GM21528 (cell line): ENCODE results near the gene NPEPL1.

Experiments used
- ATAC-seq: cut with Tn5 transposase; IDR thresholded peaks from one replicate; pipeline ENCODE4 v1.9.1; 2021; ENCODE audit warnings: mild to moderate bottlenecking, moderate library complexity; ENCODE audit not compliant: unreplicated experiment, low FRiP score

Gene NPEPL1

GRCh38 chr20:58677808-58678207, 14.8 kb upstream of the NPEPL1 start:
- ATAC-seq, result no peak

GRCh38 chr20:58678806-58679205, 13.8 kb upstream of the NPEPL1 start:
- ATAC-seq, result no peak

GRCh38 chr20:58682656-58683531, 9.7 kb upstream of the NPEPL1 start:
- no peak for ATAC-seq

- no peak for ATAC-seq
Measured at GRCh38 chr20:58684291-58684690, 8.3 kb upstream of the NPEPL1 start.

- no peak for ATAC-seq
Measured at GRCh38 chr20:58685988-58686387, 6.6 kb upstream of the NPEPL1 start.

- ATAC-seq, result no peak
Measured at GRCh38 chr20:58688414-58688813, 4.2 kb upstream of the NPEPL1 start.

GRCh38 chr20:58688840-58689239, 3.8 kb upstream of the NPEPL1 start:
- no peak for ATAC-seq

GRCh38 chr20:58690396-58691135, 2.0 kb upstream of the NPEPL1 start:
- ATAC-seq, result no peak

GRCh38 chr20:58691773-58692578, 624 bp upstream of the NPEPL1 start:
- ATAC-seq, result no peak

- ATAC-seq, result peak; percentile 29
Measured at GRCh38 chr20:58693226-58694006, 816 bp downstream of the NPEPL1 start.

GRCh38 chr20:58694241-58695083, 1.9 kb downstream of the NPEPL1 start:
- no peak for ATAC-seq

GRCh38 chr20:58695084-58695722, 2.6 kb downstream of the NPEPL1 start:
- no peak for ATAC-seq

- no peak for ATAC-seq
Measured at GRCh38 chr20:58695895-58696375, 3.3 kb downstream of the NPEPL1 start.

GRCh38 chr20:58696411-58696961, 3.9 kb downstream of the NPEPL1 start:
- ATAC-seq, result no peak

GRCh38 chr20:58697201-58697866, 4.7 kb downstream of the NPEPL1 start:
- no peak for ATAC-seq

GRCh38 chr20:58697867-58698703, 5.5 kb downstream of the NPEPL1 start:
- ATAC-seq, result no peak
